ENCODE measurements around the gene KCTD4.

DNA sequence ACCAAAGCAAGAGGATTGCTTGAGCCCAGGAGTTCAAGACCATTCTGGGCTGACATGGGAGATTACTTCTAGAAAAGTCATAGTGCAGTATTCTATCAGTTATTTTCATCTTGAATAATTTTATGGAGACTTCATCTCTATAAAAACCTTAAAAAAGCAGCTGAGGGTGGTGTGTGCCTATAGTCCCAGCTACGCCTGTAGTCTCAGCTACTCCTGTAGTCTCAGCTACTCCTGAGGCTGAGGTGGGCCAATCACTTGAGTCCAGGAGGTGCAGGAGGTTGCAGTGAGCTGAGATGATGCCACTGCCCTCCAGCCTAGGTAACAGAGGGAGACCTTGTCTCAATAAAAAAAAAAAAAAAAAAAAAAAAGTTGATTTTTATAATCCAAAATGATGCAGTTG, 22.1 kb upstream of the KCTD4 start:
- TF ChIP-seq, protein P1, sequence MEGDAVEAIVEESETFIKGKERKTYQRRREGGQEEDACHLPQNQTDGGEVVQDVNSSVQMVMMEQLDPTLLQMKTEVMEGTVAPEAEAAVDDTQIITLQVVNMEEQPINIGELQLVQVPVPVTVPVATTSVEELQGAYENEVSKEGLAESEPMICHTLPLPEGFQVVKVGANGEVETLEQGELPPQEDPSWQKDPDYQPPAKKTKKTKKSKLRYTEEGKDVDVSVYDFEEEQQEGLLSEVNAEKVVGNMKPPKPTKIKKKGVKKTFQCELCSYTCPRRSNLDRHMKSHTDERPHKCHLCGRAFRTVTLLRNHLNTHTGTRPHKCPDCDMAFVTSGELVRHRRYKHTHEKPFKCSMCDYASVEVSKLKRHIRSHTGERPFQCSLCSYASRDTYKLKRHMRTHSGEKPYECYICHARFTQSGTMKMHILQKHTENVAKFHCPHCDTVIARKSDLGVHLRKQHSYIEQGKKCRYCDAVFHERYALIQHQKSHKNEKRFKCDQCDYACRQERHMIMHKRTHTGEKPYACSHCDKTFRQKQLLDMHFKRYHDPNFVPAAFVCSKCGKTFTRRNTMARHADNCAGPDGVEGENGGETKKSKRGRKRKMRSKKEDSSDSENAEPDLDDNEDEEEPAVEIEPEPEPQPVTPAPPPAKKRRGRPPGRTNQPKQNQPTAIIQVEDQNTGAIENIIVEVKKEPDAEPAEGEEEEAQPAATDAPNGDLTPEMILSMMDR (IDR thresholded peaks at IDR 0.05), result no peak
- no peak for TF ChIP-seq POLR2A (IDR thresholded peaks at IDR 0.05)
